Left lung (tissue), 10 donors: ENCODE measurements around the gene KIF17. TPM values are rescaled to one million over a fixed set of nuclear protein-coding genes. Genes with fewer than 3 reads are reported as not detected.

ENCODE experiments used
- ATAC-seq: fragments of 200-7000 bp; cut with Tn5 transposase; one replicate; pipeline ENCODE4 v1.9.1; 2020; ENCODE audit warnings: moderate library complexity
- DNase-seq, 4 donors: peaks; one replicate each; pipeline ENCODE4 v3.0.0-alpha.2; 2013 to 2020
- H3K27ac ChIP-seq, 2 donors: fragments of 200-600 bp; sonication (generic) in 1 of 2; one replicate each; pipeline versions ENCODE4 v1.5.0 to v1.8.0; 2020 to 2021
- H3K27me3 ChIP-seq, 2 donors: fragments of 200-600 bp; sonication (generic) in 1 of 2; one replicate each; pipeline versions ENCODE4 v1.5.0 to v1.8.0; 2020 to 2021
- H3K36me3 ChIP-seq, 2 donors: fragments of 200-600 bp; sonication (generic) in 1 of 2; one replicate each; pipeline versions ENCODE4 v1.5.0 to v1.8.0; 2020 to 2021
- H3K4me1 ChIP-seq, 2 donors: fragments of 200-600 bp; one replicate each; pipeline ENCODE4 v1.8.0; 2021
- H3K4me3 ChIP-seq, 2 donors: fragments of 200-600 bp; sonication (generic) in 1 of 2; one replicate each; pipeline versions ENCODE4 v1.5.0 to v1.8.0; 2020 to 2021; ENCODE audit warnings: mild to moderate bottlenecking in 1 of 2
- H3K9me3 ChIP-seq, 2 donors: fragments of 200-600 bp; sonication (generic) in 1 of 2; one replicate each; pipeline versions ENCODE4 v1.5.0 to v1.8.0; 2020 to 2021
- intact Hi-C, 2 donors: fragments of 100-400 bp; cut with DNase I; formaldehyde crosslinking; loops; one replicate each; pipeline versions ENCODE4 v1.11.2 to v1.14.2; 2022
- polyA plus RNA-seq, 6 donors: library from polyadenylated mRNA; unstranded; fragments of 120-200 nt; gene quantifications; one replicate each; pipeline ENCODE4 v1.2.1, GENCODE V29; 2013; ENCODE audit not compliant: insufficient read length in 6 of 6
- total RNA-seq, 2 donors: library from RNA; stranded (reverse); fragmentation: NEBNext Ultra II Directional; extraction: Animal tissue kit (Norgen Biotek cat#: 25700); gene quantifications; one replicate each; pipeline ENCODE4 v1.2.1, GENCODE V29; 2021
- TF ChIP-seq, protein P1 (sequence below), 2 donors: fragments of 200-600 bp; sonication (generic) in 1 of 2; IDR thresholded peaks; one replicate each; pipeline versions ENCODE4 v1.5.0 to v1.8.0; 2021; ENCODE audit warnings: antibody characterized with exemption in 2 of 2
- donor health status: DM: no; HTN: yes; CAD: no.
- donor health status: DM: no; HTN: no; CAD: no.

Gene KIF17
- total and polyA plus RNA-seq, 8 donors, result 4.1 to 12.1 (median 7.8) TPM

DNA sequence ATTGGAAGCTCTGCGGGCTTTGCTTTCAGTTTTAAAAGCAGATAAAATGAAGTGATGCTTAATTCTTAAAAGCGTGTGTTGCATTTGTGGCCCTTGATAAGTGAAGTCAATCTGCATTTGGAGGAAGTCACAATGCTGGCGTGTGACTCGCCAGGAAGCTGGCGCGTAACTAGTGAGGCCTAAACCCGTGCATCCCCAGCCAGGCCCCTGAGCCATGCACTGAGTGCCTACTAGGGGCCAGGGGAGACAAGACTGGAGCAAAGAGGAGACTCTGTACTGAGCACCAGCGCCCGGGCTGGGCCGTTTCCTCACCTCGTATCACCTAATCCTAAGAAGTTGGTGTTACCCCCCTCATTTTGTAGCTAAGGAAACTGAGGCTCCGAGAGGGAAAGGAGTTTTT lies 52.1 kb downstream of the KIF17 start:
- Histone ChIP-seq H3K27me3 (no peaks in the 10 kb centered on the region), H3K9me3 (no peaks in the 10 kb centered on the region), H3K27ac (peak overlapping the region in 1 of 2 donors; percentile 59), H3K4me3 (no peak overlapping the region), H3K4me1 (peaks cover 2 to 4% of the 10 kb centered on the region in 2 donors), H3K36me3 (peaks cover 0 to 7% of the 10 kb centered on the region in 2 donors)
- intact Hi-C loops, result no loop called here
- DNase-seq, result no peak
- TF ChIP-seq, protein P1, sequence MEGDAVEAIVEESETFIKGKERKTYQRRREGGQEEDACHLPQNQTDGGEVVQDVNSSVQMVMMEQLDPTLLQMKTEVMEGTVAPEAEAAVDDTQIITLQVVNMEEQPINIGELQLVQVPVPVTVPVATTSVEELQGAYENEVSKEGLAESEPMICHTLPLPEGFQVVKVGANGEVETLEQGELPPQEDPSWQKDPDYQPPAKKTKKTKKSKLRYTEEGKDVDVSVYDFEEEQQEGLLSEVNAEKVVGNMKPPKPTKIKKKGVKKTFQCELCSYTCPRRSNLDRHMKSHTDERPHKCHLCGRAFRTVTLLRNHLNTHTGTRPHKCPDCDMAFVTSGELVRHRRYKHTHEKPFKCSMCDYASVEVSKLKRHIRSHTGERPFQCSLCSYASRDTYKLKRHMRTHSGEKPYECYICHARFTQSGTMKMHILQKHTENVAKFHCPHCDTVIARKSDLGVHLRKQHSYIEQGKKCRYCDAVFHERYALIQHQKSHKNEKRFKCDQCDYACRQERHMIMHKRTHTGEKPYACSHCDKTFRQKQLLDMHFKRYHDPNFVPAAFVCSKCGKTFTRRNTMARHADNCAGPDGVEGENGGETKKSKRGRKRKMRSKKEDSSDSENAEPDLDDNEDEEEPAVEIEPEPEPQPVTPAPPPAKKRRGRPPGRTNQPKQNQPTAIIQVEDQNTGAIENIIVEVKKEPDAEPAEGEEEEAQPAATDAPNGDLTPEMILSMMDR (IDR thresholded peaks at IDR 0.05), result no peak
- no peak for ATAC-seq

DNA sequence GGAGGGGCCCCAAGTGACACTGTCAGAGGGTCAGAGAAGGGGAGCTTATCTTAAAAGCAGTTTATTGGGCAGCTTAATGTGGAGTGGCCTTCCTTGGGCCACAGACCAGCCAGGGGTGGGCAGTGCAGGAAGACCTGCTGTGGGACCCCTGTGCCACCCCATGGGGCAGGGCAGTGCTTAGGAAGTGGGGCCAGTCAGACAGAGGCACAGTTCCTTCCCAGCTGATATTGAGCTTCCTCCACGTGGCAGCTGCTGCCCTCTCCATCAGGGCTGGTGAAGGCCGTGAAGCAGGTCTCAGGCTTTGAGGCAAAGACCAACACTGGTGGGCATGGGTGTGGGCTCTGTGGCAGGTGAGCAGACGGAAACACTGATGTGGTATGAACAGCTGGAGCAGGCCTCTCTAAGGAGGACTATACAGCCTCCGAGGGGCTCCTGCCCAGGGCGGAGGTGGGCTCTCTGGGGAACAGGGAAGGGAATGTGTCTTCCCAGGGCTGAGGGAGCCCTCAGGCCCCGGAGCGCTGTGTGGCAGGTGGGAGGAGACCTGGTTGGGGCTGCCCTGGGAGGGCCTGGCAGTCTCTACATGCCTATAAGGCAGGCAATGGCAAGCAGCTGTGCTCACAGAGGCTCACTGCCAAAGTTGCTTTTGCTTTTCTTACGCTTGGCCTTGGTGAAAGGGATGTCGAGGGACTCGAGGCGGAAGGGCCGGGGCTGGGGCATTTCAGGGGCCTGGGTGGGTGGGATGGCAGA lies 53.7 kb downstream of the KIF17 start:
- no peak for ATAC-seq
- no peaks in the 10 kb centered on the region for H3K27me3 ChIP-seq
- TF ChIP-seq, protein P1 (IDR thresholded peaks at IDR 0.05), result no peak

DNA sequence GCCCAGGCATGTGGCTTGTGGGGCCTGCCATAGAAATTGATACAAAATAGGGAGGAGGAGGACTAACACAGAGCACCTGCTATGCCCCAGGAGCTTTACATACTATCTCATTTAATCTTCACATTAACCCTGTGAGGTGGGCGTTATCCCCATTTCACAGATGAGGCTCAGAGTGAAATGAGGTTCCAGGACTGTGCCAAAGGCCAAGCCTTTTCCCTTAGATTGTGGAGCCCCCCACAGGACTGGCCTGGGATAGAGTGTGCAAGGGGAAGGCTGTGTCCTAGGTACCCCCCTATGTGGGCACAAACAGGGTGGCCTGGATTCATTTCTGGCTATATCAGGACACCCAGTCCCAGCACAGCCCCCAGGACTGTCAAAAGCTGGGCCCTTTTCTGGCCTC lies 54.4 kb downstream of the KIF17 start:
- ATAC-seq, result no peak
- TF ChIP-seq, protein P1 (IDR thresholded peaks at IDR 0.05), result no peak
- Histone ChIP-seq H3K4me3 (no peak overlapping the region), H3K4me1 (peaks cover 13 to 25% of the 10 kb centered on the region in 2 donors), H3K27ac (no peak overlapping the region), H3K9me3 (no peaks in the 10 kb centered on the region), H3K36me3 (peaks cover 0 to 6% of the 10 kb centered on the region in 2 donors), H3K27me3 (no peaks in the 10 kb centered on the region)
- DNase-seq, result no peak
- intact Hi-C loops, result no loop called here

More for the DNA sequence above, 53.7 kb downstream of the KIF17 start:
- no peak overlapping the region for H3K27ac ChIP-seq
- no peaks in the 10 kb centered on the region for H3K9me3 ChIP-seq
- H3K4me3 ChIP-seq, result no peak overlapping the region
- no peak for DNase-seq
- intact Hi-C loops, result no loop called here
- H3K4me1 ChIP-seq, result peaks cover 13 to 17% of the 10 kb centered on the region in 2 donors
- H3K36me3 ChIP-seq, result no peaks in the 10 kb centered on the region

DNA sequence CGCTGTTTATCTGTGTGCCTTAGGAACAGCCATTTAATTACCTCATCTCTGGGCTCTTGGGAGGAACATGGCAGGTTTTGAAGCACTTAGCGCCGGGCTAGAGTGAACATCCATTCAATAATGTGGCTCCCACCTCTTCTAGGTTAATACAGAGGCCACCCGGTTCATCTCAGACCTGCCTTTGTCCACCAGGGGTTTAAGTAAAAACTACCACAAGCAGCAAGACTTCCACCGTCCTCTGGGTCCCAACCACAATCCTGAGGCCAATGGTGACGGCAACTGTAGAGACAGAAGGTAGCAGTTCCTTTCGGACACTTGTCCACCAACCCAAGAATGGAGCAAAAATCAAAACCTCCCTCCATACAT lies 55.7 kb downstream of the KIF17 start:
- Histone ChIP-seq H3K27ac (peak overlapping the region; percentile 57 to 67), H3K4me1 (peaks cover 13 to 28% of the 10 kb centered on the region in 2 donors), H3K4me3 (peak overlapping the region; percentile 68 to 94), H3K27me3 (no peaks in the 10 kb centered on the region), H3K9me3 (no peaks in the 10 kb centered on the region), H3K36me3 (peaks cover 0 to 19% of the 10 kb centered on the region in 2 donors)
- ATAC-seq, result no peak
- intact Hi-C loops, result no loop called here
- DNase-seq, result no peak
- TF ChIP-seq, protein P1 (IDR thresholded peaks at IDR 0.05), result no peak

DNA sequence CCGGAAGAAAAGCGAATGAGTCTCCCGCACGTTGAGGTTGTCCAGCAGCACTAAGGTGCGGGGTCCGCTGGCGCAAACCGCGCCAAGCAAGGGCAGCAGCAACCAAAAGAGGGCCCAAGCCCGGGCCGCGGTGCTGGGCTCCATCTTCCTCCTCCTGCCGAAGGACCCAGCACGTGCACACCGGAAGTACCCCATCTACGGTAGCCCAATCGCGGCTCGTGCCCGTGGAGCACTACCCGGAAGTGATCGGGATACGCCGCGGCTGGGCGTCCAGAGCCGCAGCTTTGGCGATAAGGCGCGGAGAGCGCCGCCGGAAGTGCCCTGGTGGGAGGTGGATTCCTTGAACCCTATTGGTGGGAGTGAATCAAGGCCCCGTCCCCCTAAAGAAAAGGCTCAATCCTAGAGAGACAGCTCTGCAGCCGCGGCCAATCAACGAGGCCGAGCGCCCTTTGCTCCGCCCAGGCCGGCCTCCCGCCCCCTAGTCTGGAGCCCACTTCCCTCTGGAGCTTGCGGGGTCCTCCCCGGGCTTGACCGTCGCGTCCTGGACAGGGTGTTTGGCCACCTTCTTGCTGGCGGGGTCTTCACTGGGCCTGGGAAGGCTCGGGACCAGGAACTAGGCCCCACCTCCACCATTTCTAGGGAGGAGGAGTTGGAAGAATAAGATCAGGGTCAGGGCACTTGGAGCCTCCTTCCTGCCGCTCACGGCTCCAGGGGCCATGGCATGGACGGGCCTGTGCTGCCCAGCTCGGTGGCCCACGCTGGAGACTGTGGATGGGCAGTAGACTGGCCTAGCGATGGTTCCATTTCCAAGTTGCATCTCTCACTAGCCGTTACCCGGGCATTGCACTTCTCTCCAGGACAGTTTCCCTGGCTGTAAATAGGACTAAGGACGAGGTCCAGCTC lies 56.3 kb downstream of the KIF17 start, which contains the start of gene DDOST:
Gene DDOST, minus strand, starts transcription at position 163 of the 903 bp plus-strand sequence. Its CDS starts 19 bp downstream, at position 144.
- Histone ChIP-seq H3K27ac (peak within 1 kb of the TSS; percentile 57 to 67), H3K27me3 (no peaks in the 10 kb centered on the region), H3K4me1 (peaks cover 13 to 28% of the 10 kb centered on the region in 2 donors), H3K9me3 (no peaks in the 10 kb centered on the region), H3K4me3 (peak within 1 kb of the TSS; percentile 68 to 94), H3K36me3 (peaks cover 0 to 25% of the 10 kb centered on the region in 2 donors)
- DNase-seq (peak; percentile 94 to 98 (median 97)), ATAC-seq (peak; percentile 98)
- intact Hi-C loops, result no loop called here
- TF ChIP-seq, protein P1 (IDR thresholded peaks at IDR 0.05), result peak in 1 of 2 donors; percentile 50
